ENCODE measurements around the gene PIK3R6. TPM values are rescaled to one million over a fixed set of nuclear protein-coding genes. Genes with fewer than 3 reads are reported as not detected.

PIK3R6 gene
- total RNA-seq, 1 donor from 2014 or later = not detected

GRCh38 chr17:8847891-8848290 lies 19.6 kb downstream of the PIK3R6 start:
- no peak for TF ChIP-seq CTCF (IDR thresholded peaks at IDR 0.05; ENCODE audit: insufficient read depth, low read length, poor library complexity, severe bottlenecking)
- H3K4me3 ChIP-seq (ENCODE audit: low read depth, low read length) = no peak overlapping the region
- H3K36me3 ChIP-seq (ENCODE audit: control insufficient read depth, insufficient read depth, low read length) = no peaks in the 10 kb centered on the region
- DNase-seq (ENCODE audit: low read depth) = no peak
- no peaks in the 10 kb centered on the region for H3K27me3 ChIP-seq (ENCODE audit: control insufficient read depth, insufficient read depth, low read length)

GRCh38 chr17:8846768-8847211 lies 20.7 kb downstream of the PIK3R6 start:
- no peaks in the 10 kb centered on the region for H3K27me3 ChIP-seq (ENCODE audit: control insufficient read depth, insufficient read depth, low read length)
- no peak for TF ChIP-seq CTCF (IDR thresholded peaks at IDR 0.05; ENCODE audit: insufficient read depth, low read length, poor library complexity, severe bottlenecking)
- no peak overlapping the region for H3K4me3 ChIP-seq (ENCODE audit: low read depth, low read length)
- no peaks in the 10 kb centered on the region for H3K36me3 ChIP-seq (ENCODE audit: control insufficient read depth, insufficient read depth, low read length)
- DNase-seq (ENCODE audit: low read depth) = no peak

GRCh38 chr17:8844229-8845218 lies 22.9 kb downstream of the PIK3R6 start:
- no peak overlapping the region for H3K4me3 ChIP-seq (ENCODE audit: low read depth, low read length)

GRCh38 chr17:8843344-8843743 lies 24.1 kb downstream of the PIK3R6 start:
- TF ChIP-seq CTCF (IDR thresholded peaks at IDR 0.05; ENCODE audit: insufficient read depth, low read length, poor library complexity, severe bottlenecking) = no peak
- no peak overlapping the region for H3K4me3 ChIP-seq (ENCODE audit: low read depth, low read length)
- DNase-seq (ENCODE audit: low read depth) = no peak
- no peaks in the 10 kb centered on the region for H3K27me3 ChIP-seq (ENCODE audit: control insufficient read depth, insufficient read depth, low read length)
- H3K36me3 ChIP-seq (ENCODE audit: control insufficient read depth, insufficient read depth, low read length) = no peaks in the 10 kb centered on the region

More at GRCh38 chr17:8844229-8845218, 22.9 kb downstream of the PIK3R6 start:
- no peak for TF ChIP-seq CTCF (IDR thresholded peaks at IDR 0.05; ENCODE audit: insufficient read depth, low read length, poor library complexity, severe bottlenecking)
- DNase-seq (ENCODE audit: low read depth) = no peak
- Histone ChIP-seq H3K27me3 (ENCODE audit: control insufficient read depth, insufficient read depth, low read length) (no peaks in the 10 kb centered on the region), H3K36me3 (ENCODE audit: control insufficient read depth, insufficient read depth, low read length) (no peaks in the 10 kb centered on the region)

GRCh38 chr17:8841844-8842243 lies 25.6 kb downstream of the PIK3R6 start:
- no peak for DNase-seq (ENCODE audit: low read depth)
- Histone ChIP-seq H3K36me3 (ENCODE audit: control insufficient read depth, insufficient read depth, low read length) (no peaks in the 10 kb centered on the region), H3K27me3 (ENCODE audit: control insufficient read depth, insufficient read depth, low read length) (no peaks in the 10 kb centered on the region), H3K4me3 (ENCODE audit: low read depth, low read length) (no peak overlapping the region)
- no peak for TF ChIP-seq CTCF (IDR thresholded peaks at IDR 0.05; ENCODE audit: insufficient read depth, low read length, poor library complexity, severe bottlenecking)
